ENCODE measurements around the gene MAP6D1.

GRCh38 chr3:183823963-183824362 is 1.4 kb downstream of the MAP6D1 start:
- TF ChIP-seq POLR2A (IDR thresholded peaks at IDR 0.05): no peak
- TF ChIP-seq CTCF (IDR thresholded peaks at IDR 0.05): no peak
